ENCODE results near the gene CACNA2D3. TPM values are rescaled to one million over a fixed set of nuclear protein-coding genes. Genes with fewer than 3 reads are reported as not detected.

Gene CACNA2D3
- total RNA-seq, 2 donors from 2014 or later: not detected

DNA sequence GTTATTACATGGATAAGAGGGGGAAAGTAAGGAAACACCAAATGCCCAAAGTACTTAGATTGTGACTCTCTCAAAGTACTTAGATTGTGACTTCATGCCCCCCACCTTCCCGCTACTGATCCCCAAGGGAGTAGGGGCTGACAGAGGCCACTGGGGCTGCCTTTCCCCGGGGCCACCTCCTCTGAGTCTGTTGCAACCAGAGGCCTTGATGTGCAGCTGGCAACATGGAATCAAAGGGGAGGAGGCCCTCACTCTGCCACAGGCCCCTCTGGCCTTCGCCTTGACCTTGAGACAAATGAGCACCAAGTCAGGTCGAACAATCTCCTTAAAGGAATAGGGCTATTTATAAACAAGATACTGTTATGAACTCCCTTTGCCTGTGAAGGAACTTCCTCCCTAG, 743.0 kb downstream of the CACNA2D3 start:
- ATAC-seq (replicated peaks): no peak
- H3K27ac Mint-ChIP-seq: no peak overlapping the region
- no peaks in the 10 kb centered on the region for H3K4me1 Mint-ChIP-seq
- no peaks in the 10 kb centered on the region for H3K36me3 Mint-ChIP-seq (ENCODE audit: low read depth)
- no peak overlapping the region for H3K4me3 Mint-ChIP-seq
- H3K9me3 Mint-ChIP-seq: no peaks in the 10 kb centered on the region
- no peaks in the 10 kb centered on the region for H3K27me3 Mint-ChIP-seq

DNA sequence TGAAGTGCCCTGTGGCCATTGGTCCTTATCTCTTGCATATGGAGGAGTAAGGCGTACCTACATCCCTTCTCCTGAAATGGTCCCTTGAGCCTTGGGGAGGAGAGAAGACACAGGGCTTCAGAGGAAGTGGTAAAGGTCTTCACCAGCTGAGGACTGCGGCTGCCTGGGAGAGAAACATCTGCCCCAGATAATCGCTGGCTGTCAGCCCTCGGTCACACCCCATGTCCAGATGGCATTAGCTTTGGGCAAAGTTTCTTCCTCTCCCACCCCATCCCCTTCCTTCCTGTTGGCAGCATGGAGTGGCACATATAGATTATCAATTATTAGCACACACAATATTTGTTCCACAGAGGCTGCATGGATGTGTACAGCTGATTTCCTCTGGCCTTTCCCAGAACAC, 743.9 kb downstream of the CACNA2D3 start:
- ATAC-seq (replicated peaks): no peak
- Mint-ChIP-seq H3K27ac (no peak overlapping the region), H3K4me3 (no peak overlapping the region), H3K27me3 (no peaks in the 10 kb centered on the region), H3K36me3 (ENCODE audit: low read depth) (no peaks in the 10 kb centered on the region), H3K9me3 (no peaks in the 10 kb centered on the region), H3K4me1 (no peaks in the 10 kb centered on the region)

GRCh38 chr3:54870423-54870822, 748.1 kb downstream of the CACNA2D3 start:
- peaks cover 16% of the 10 kb centered on the region for H3K9me3 Mint-ChIP-seq
- H3K27ac Mint-ChIP-seq: no peak overlapping the region

GRCh38 chr3:54871867-54872266, 749.5 kb downstream of the CACNA2D3 start:
- H3K4me3 Mint-ChIP-seq: no peak overlapping the region
- H3K4me1 Mint-ChIP-seq: no peaks in the 10 kb centered on the region
- peak; percentile 9 for ATAC-seq (replicated peaks)
- no peaks in the 10 kb centered on the region for H3K36me3 Mint-ChIP-seq (ENCODE audit: low read depth)
- H3K27me3 Mint-ChIP-seq: peaks cover 5% of the 10 kb centered on the region
- no peak overlapping the region for H3K27ac Mint-ChIP-seq
- H3K9me3 Mint-ChIP-seq: peaks cover 16% of the 10 kb centered on the region

More at GRCh38 chr3:54870423-54870822, 748.1 kb downstream of the CACNA2D3 start:
- Mint-ChIP-seq H3K4me3 (no peak overlapping the region), H3K27me3 (peaks cover 5% of the 10 kb centered on the region), H3K4me1 (no peaks in the 10 kb centered on the region), H3K36me3 (ENCODE audit: low read depth) (no peaks in the 10 kb centered on the region)
- no peak for ATAC-seq (replicated peaks)

- H3K27me3 Mint-ChIP-seq: peaks cover 5% of the 10 kb centered on the region
- peaks cover 16% of the 10 kb centered on the region for H3K9me3 Mint-ChIP-seq
- ATAC-seq (replicated peaks): no peak
- H3K4me1 Mint-ChIP-seq: no peaks in the 10 kb centered on the region
- no peaks in the 10 kb centered on the region for H3K36me3 Mint-ChIP-seq (ENCODE audit: low read depth)
- H3K27ac Mint-ChIP-seq: no peak overlapping the region
- H3K4me3 Mint-ChIP-seq: no peak overlapping the region
Measured at GRCh38 chr3:54873059-54874010, 751.0 kb downstream of the CACNA2D3 start.

DNA sequence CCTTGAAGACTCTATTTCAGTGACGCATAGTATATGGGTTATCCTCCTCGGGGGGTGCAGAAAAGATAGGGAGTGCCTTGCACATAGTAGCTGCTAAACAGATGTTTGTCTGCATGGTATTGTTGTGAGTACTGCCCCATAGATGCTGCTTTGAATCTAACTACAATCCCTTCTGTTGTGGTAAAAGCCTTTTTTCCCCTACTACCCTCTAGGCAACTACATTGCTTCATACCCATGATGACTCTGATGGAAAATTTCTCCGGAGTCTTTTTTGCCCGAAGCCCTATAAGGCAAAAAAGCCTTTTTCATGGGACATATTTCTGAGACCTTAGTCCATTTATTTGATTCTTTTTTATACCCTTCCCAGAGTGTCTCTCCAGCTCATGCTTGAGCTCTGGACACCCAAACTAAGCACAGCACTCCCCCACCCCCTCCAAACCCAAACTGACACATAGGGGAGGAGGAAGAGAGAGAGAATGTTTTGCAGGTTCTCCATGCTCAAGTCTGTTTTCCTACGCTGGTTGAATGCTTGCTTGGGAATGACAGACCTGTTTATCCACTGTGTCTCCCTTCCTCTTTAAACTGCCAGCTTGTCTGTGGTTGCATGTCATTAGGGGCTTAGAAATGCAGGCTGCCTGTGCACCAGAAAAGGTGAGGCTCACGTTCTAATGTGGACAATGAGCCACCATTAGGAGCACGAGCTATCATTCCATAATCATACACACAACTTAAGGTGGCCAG, 752.6 kb downstream of the CACNA2D3 start:
- H3K4me1 Mint-ChIP-seq: no peaks in the 10 kb centered on the region
- no peak overlapping the region for H3K27ac Mint-ChIP-seq

DNA sequence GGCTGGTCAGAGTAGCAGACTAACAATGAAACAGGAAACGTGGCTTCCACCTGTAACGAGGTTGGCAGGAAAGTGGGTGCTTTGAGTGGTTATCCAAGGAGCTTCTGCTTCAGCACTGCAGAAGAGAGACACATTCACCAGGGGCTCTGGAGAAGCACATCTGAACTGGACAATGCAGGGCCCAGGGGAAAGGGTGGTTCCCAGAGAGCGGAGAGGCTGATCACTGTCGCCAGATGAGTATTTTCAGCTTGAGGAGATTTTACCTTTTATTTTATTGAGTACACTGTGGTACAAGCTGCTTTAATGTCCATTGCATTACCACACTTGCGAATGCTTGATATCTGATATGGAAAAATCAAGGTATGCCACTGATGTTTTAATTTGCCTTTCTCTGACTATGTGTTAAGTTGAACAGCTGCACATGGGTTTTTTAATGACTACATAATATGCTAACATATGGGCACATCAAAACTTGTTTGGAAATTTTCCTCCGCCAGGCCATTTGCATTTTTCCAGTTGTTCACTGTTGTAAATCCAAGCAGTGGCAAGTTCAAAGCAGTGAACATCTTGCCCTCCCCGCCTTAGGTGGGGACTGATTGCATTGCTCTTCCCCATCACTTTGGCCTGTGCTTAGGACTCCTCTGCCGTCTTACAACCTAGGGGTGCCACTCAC, 753.4 kb downstream of the CACNA2D3 start:
- Mint-ChIP-seq H3K4me1 (no peaks in the 10 kb centered on the region), H3K36me3 (ENCODE audit: low read depth) (no peaks in the 10 kb centered on the region), H3K4me3 (no peak overlapping the region), H3K27me3 (peaks cover 5% of the 10 kb centered on the region), H3K9me3 (peaks cover 20% of the 10 kb centered on the region), H3K27ac (no peak overlapping the region)
- no peak for ATAC-seq (replicated peaks)

More for the DNA sequence above, 752.6 kb downstream of the CACNA2D3 start:
- no peak for ATAC-seq (replicated peaks)
- H3K27me3 Mint-ChIP-seq: peaks cover 5% of the 10 kb centered on the region
- H3K36me3 Mint-ChIP-seq (ENCODE audit: low read depth): no peaks in the 10 kb centered on the region
- H3K4me3 Mint-ChIP-seq: no peak overlapping the region
- peaks cover 20% of the 10 kb centered on the region for H3K9me3 Mint-ChIP-seq

DNA sequence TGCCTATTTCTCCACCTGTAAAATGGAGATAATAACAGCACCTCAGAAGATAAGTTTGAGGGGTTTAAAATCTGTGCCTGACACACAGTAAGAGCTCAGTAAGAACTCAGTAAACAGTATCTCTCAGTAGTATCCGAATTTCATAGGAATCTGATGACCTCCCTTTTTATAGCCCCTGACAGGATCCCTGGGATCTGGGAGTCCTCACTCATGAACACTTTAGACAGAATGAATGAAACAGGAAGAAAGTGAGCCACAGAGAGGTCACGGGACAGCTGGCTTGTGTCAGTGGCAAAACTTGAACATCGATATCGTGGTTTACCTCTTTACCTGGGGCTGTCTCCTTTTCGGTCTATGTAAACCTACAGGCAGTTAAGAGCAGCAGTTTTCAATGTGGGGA, 754.3 kb downstream of the CACNA2D3 start:
- Mint-ChIP-seq H3K36me3 (ENCODE audit: low read depth) (no peaks in the 10 kb centered on the region), H3K4me3 (no peak overlapping the region), H3K9me3 (peaks cover 20% of the 10 kb centered on the region), H3K27ac (no peak overlapping the region), H3K27me3 (peaks cover 5% of the 10 kb centered on the region), H3K4me1 (no peaks in the 10 kb centered on the region)
- no peak for ATAC-seq (replicated peaks)

- ATAC-seq (replicated peaks): no peak
- no peaks in the 10 kb centered on the region for H3K27me3 Mint-ChIP-seq
- H3K4me3 Mint-ChIP-seq: no peak overlapping the region
- H3K27ac Mint-ChIP-seq: no peak overlapping the region
- H3K9me3 Mint-ChIP-seq: peaks cover 12% of the 10 kb centered on the region
- no peaks in the 10 kb centered on the region for H3K36me3 Mint-ChIP-seq (ENCODE audit: low read depth)
- H3K4me1 Mint-ChIP-seq: no peaks in the 10 kb centered on the region
Measured at GRCh38 chr3:54877730-54878129, 755.4 kb downstream of the CACNA2D3 start.

GRCh38 chr3:54878145-54878544, 755.8 kb downstream of the CACNA2D3 start:
- Mint-ChIP-seq H3K9me3 (peaks cover 10% of the 10 kb centered on the region), H3K27ac (no peak overlapping the region), H3K4me1 (no peaks in the 10 kb centered on the region), H3K27me3 (no peaks in the 10 kb centered on the region), H3K4me3 (no peak overlapping the region), H3K36me3 (ENCODE audit: low read depth) (no peaks in the 10 kb centered on the region)
- no peak for ATAC-seq (replicated peaks)

- no peak overlapping the region for H3K4me3 Mint-ChIP-seq
- H3K27ac Mint-ChIP-seq: no peak overlapping the region
- no peak for ATAC-seq (replicated peaks)
- H3K27me3 Mint-ChIP-seq: no peaks in the 10 kb centered on the region
- H3K4me1 Mint-ChIP-seq: no peaks in the 10 kb centered on the region
- H3K9me3 Mint-ChIP-seq: peaks cover 4% of the 10 kb centered on the region
- H3K36me3 Mint-ChIP-seq (ENCODE audit: low read depth): no peaks in the 10 kb centered on the region
Measured at GRCh38 chr3:54882129-54882833, 759.9 kb downstream of the CACNA2D3 start.

- H3K27ac Mint-ChIP-seq: no peak overlapping the region
- no peak for ATAC-seq (replicated peaks)
- H3K4me3 Mint-ChIP-seq: no peak overlapping the region
- H3K27me3 Mint-ChIP-seq: no peaks in the 10 kb centered on the region
- no peaks in the 10 kb centered on the region for H3K9me3 Mint-ChIP-seq
- no peaks in the 10 kb centered on the region for H3K36me3 Mint-ChIP-seq (ENCODE audit: low read depth)
- H3K4me1 Mint-ChIP-seq: no peaks in the 10 kb centered on the region
Measured at GRCh38 chr3:54888162-54888561, 765.8 kb downstream of the CACNA2D3 start.

DNA sequence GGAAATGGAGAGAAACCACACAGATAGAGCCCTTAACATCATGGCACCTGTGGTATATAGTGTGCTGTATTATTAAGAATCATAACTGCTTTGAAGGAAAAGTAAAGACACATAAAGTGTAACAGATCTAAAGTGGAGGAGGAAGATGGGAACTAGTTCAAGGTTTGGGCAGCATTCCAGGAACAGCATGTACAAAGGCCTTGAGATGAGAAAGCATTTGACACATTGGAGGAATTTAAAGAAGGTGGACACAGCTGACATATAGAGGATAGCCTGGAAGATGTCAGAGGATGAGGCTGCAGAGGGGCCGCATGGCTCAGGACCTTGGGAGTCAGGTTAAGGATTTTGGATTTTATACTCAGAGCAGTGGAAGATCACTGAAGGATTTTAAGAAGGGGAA, 766.5 kb downstream of the CACNA2D3 start:
- H3K36me3 Mint-ChIP-seq (ENCODE audit: low read depth): no peaks in the 10 kb centered on the region
- no peak for ATAC-seq (replicated peaks)
- H3K4me1 Mint-ChIP-seq: no peaks in the 10 kb centered on the region
- H3K4me3 Mint-ChIP-seq: no peak overlapping the region
- no peaks in the 10 kb centered on the region for H3K9me3 Mint-ChIP-seq
- H3K27ac Mint-ChIP-seq: no peak overlapping the region
- H3K27me3 Mint-ChIP-seq: no peaks in the 10 kb centered on the region

GRCh38 chr3:54889731-54890130, 767.4 kb downstream of the CACNA2D3 start:
- Mint-ChIP-seq H3K4me3 (no peak overlapping the region), H3K9me3 (no peaks in the 10 kb centered on the region), H3K4me1 (no peaks in the 10 kb centered on the region), H3K36me3 (ENCODE audit: low read depth) (no peaks in the 10 kb centered on the region), H3K27ac (no peak overlapping the region), H3K27me3 (no peaks in the 10 kb centered on the region)
- no peak for ATAC-seq (replicated peaks)

All from activated T-helper 17 cell treated with anti-CD3 and anti-CD28 coated beads, Interleukin-2, amount 50 U/mL, for 72 hours (primary cell).